Activated CD8-positive, alpha-beta T cell treated with anti-CD3 and anti-CD28 coated beads for 36 hours (primary cell): ENCODE data around the gene CBFA2T3. TPM values are rescaled to one million over a fixed set of nuclear protein-coding genes. Genes with fewer than 3 reads are reported as not detected.

Source experiments
- ATAC-seq: fragments of 200-7000 bp; cut with Tn5 transposase; one replicate; pipeline ENCODE4 v1.10.0; 2021; ENCODE audit warnings: mild to moderate bottlenecking, moderate library complexity
- CTCF ChIA-PET: fragments of 350-600 bp; sonication (Branson Sonifier 250); formaldehyde crosslinking; loops from one replicate; lab custom pipeline; 2021; ENCODE audit warnings: antibody characterized with exemption; lab: Charles Lee
- POLR2A ChIA-PET: fragments of 350-600 bp; sonication (Branson Sonifier 250); formaldehyde crosslinking; loops from one replicate; lab custom pipeline; 2021; ENCODE audit warnings: antibody characterized with exemption; lab: Charles Lee
- DNase-seq: peaks from one replicate; pipeline ENCODE4 v3.0.0-alpha.2; 2020
- H3K27ac Mint-ChIP-seq: one replicate; pipeline ENCODE4 v1.8.0; 2021; ENCODE audit warnings: mild to moderate bottlenecking, mixed read lengths
- H3K27me3 Mint-ChIP-seq: one replicate; pipeline ENCODE4 v1.8.0; 2021; ENCODE audit warnings: mixed read lengths
- H3K36me3 Mint-ChIP-seq: one replicate; pipeline ENCODE4 v1.8.0; 2021; ENCODE audit warnings: low read depth, mixed read lengths
- H3K4me1 Mint-ChIP-seq: one replicate; pipeline ENCODE4 v1.8.0; 2021; ENCODE audit warnings: low read depth, mixed read lengths
- H3K4me3 Mint-ChIP-seq: one replicate; pipeline ENCODE4 v1.8.0; 2021; ENCODE audit warnings: mild to moderate bottlenecking, moderate library complexity, mixed read lengths
- H3K9me3 Mint-ChIP-seq: one replicate; pipeline ENCODE4 v1.8.0; 2021; ENCODE audit warnings: mixed read lengths
- CTCF ChIP-seq: fragments of 200-600 bp; IDR thresholded peaks from one replicate; pipeline ENCODE4 v1.8.0; 2022; ENCODE audit warnings: antibody characterized with exemption, mild to moderate bottlenecking
- intact Hi-C: fragments of 100-400 bp; cut with micrococcal nuclease; formaldehyde crosslinking; loops from one replicate; pipeline ENCODE4 v1.10.0; 2022
- total RNA-seq, 2 experiments: library from RNA; stranded (reverse); gene quantifications; one replicate each; pipeline ENCODE4 v1.2.3, GENCODE V29; 2021

Gene CBFA2T3
- total RNA-seq, 2 experiments from 2014 or later: 0.14 to 0.34 TPM

- no peak for DNase-seq
- no peaks in the 10 kb centered on the region for H3K27me3 Mint-ChIP-seq
- ChIA-PET POLR2A (no interaction called here), CTCF (no interaction called here)
- no peak for TF ChIP-seq CTCF
- no peak overlapping the region for H3K4me3 Mint-ChIP-seq
- H3K4me1 Mint-ChIP-seq: no peaks in the 10 kb centered on the region
- no peaks in the 10 kb centered on the region for H3K9me3 Mint-ChIP-seq
- no peaks in the 10 kb centered on the region for H3K36me3 Mint-ChIP-seq
- no peak overlapping the region for H3K27ac Mint-ChIP-seq
- intact Hi-C loops: no loop called here
- ATAC-seq: no peak
Observed at GRCh38 chr16:88877564-88878289, 99.3 kb downstream of the CBFA2T3 start.

GRCh38 chr16:88876942-88877526 is 100.0 kb downstream of the CBFA2T3 start:
- H3K4me3 Mint-ChIP-seq: no peak overlapping the region
- intact Hi-C loops: no loop called here
- H3K9me3 Mint-ChIP-seq: no peaks in the 10 kb centered on the region
- no peaks in the 10 kb centered on the region for H3K36me3 Mint-ChIP-seq
- DNase-seq (no peak), ATAC-seq (no peak)
- no peaks in the 10 kb centered on the region for H3K4me1 Mint-ChIP-seq
- TF ChIP-seq CTCF: no peak
- no peak overlapping the region for H3K27ac Mint-ChIP-seq
- POLR2A ChIA-PET: no interaction called here
- H3K27me3 Mint-ChIP-seq: no peaks in the 10 kb centered on the region
- CTCF ChIA-PET: no interaction called here

GRCh38 chr16:88875703-88876234 is 101.2 kb downstream of the CBFA2T3 start:
- POLR2A ChIA-PET: no interaction called here
- Mint-ChIP-seq H3K27ac (no peak overlapping the region), H3K9me3 (no peaks in the 10 kb centered on the region), H3K27me3 (peaks cover 7% of the 10 kb centered on the region), H3K4me3 (no peak overlapping the region), H3K4me1 (peaks cover 2% of the 10 kb centered on the region), H3K36me3 (no peaks in the 10 kb centered on the region)
- intact Hi-C loops: no loop called here
- DNase-seq (no peak), ATAC-seq (no peak)
- TF ChIP-seq CTCF: no peak
- CTCF ChIA-PET: no interaction called here

GRCh38 chr16:88874938-88875599 is 101.9 kb downstream of the CBFA2T3 start:
- H3K4me1 Mint-ChIP-seq: peaks cover 4% of the 10 kb centered on the region
- intact Hi-C loops: no loop called here
- H3K36me3 Mint-ChIP-seq: no peaks in the 10 kb centered on the region
- DNase-seq (no peak), ATAC-seq (no peak)
- H3K27ac Mint-ChIP-seq: no peak overlapping the region
- CTCF ChIA-PET: no interaction called here
- TF ChIP-seq CTCF: no peak
- H3K4me3 Mint-ChIP-seq: no peak overlapping the region
- no peaks in the 10 kb centered on the region for H3K9me3 Mint-ChIP-seq
- H3K27me3 Mint-ChIP-seq: peaks cover 10% of the 10 kb centered on the region
- POLR2A ChIA-PET: no interaction called here
